Measurements from ENCODE around the gene KLHDC7B.
A peak's percentile ranks its signal among the peaks of the same experiment; 100 is the strongest.

Gene KLHDC7B

DNA sequence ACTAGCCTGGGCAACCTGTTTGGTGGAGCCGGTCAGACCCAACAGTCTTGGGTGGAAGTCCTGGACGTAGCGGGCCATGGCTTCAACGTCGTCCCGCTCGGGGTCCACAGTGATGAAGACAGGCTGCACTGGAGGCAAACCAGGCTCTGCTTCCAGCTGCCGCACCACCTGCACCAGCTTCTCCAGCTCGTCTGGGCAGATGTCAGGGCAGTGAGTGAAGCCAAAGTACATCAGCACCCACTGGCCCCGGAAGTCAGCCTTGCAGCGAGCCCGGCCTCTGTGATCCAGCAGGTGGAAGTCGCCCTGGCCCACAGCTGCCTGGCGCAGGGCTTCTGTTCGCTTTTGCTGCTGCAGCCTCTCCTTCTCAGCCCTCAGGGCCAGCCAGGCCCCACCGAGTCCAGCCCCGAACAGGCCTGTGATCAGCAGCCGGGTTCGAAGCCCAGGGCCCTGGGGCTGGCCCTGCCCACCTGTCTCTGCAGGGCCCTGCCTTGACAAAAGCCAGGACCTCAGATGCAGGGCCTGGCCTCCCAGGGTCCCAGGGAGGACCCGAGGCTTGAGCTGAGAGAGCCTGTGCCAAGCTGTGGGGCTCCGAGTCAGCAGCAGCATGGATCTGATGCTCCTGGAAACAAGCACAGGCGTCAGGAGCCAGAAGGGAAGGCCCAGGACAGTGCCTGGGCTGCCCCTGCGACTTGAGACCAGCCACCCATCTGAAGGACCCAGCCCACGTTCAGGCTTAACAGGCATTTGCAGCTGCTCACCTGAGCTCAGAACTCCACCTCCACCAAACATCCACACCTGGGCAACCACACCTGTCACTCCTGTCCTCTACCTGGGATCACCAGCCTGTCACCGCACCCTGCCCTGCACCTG, 21.7 kb upstream of the KLHDC7B start:
- H3K27ac ChIP-seq (ENCODE audit: low read depth, low read length) = no peak overlapping the region
- WGBS (ENCODE audit: extremely low coverage, insufficient coverage, low lambda C conversion rate) = no CpG with 5 or more reads among the region's 25 CpGs

DNA sequence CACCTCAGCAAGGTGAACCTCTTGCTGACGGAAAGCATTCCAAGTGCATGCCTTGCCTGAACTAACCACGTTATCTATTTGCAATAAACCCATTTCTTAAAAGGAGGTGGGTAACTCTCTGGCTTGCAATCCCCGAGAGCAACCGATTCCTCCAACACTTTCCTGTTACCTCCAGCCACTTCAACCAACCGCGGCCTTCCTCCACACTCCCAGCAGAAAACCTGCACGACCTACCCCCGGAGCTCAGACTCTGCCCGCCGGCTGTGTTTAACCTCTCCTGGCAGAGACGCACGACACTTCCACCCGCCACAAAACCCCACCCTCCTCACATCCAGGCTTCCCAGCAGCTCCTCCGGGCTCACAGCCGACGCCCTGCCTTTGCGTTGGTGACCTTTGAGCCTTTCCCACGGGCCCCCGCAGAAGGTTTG, 21.0 kb upstream of the KLHDC7B start:
- Histone ChIP-seq H4K8ac (ENCODE audit: low read depth, low read length) (no peak overlapping the region), H3K4me1 (ENCODE audit: control insufficient read depth, low read depth, low read length) (peaks cover 2% of the 10 kb centered on the region), H3K18ac (ENCODE audit: low read length) (peak overlapping the region; percentile 11), H3K56ac (ENCODE audit: low read length) (peak overlapping the region; percentile 96), H3K4me2 (ENCODE audit: low read length) (peak overlapping the region; percentile 74), H4K5ac (ENCODE audit: low read length) (no peak overlapping the region), H3K9ac (ENCODE audit: low read length) (peak overlapping the region; percentile 98), H3K27me3 (ENCODE audit: insufficient read depth, low read length, poor library complexity) (peaks cover 9% of the 10 kb centered on the region), H3K4me3 (ENCODE audit: low read length) (peak overlapping the region; percentile 85), H3K36me3 (ENCODE audit: control insufficient read depth, insufficient read depth, low read length) (no peaks in the 10 kb centered on the region), H3K27ac (ENCODE audit: low read depth, low read length) (no peak overlapping the region), H2AK5ac (ENCODE audit: low read length) (no peak overlapping the region), H2BK120ac (ENCODE audit: low read depth, low read length) (no peak overlapping the region), H3K23ac (ENCODE audit: low read length) (no peak overlapping the region), H3K4ac (ENCODE audit: low read depth, low read length) (no peak overlapping the region), H2BK15ac (replicated peaks; ENCODE audit: low read depth) (no peak overlapping the region), H3K79me1 (ENCODE audit: low read length) (no peaks in the 10 kb centered on the region), H3K79me2 (ENCODE audit: control insufficient read depth, insufficient read depth, low read length) (no peaks in the 10 kb centered on the region), H2BK5ac (ENCODE audit: low read length) (no peak overlapping the region)
- DNase-seq = no peak
- no CpG with 5 or more reads among the region's 19 CpGs for WGBS (ENCODE audit: extremely low coverage, insufficient coverage, low lambda C conversion rate)

More for the DNA sequence above, 21.7 kb upstream of the KLHDC7B start:
- Histone ChIP-seq H4K8ac (ENCODE audit: low read depth, low read length) (no peak overlapping the region), H2BK15ac (replicated peaks; ENCODE audit: low read depth) (no peak overlapping the region), H2BK120ac (ENCODE audit: low read depth, low read length) (no peak overlapping the region), H3K56ac (ENCODE audit: low read length) (peak overlapping the region; percentile 96), H3K36me3 (ENCODE audit: control insufficient read depth, insufficient read depth, low read length) (peaks cover 1% of the 10 kb centered on the region), H3K79me2 (ENCODE audit: control insufficient read depth, insufficient read depth, low read length) (no peaks in the 10 kb centered on the region), H3K23ac (ENCODE audit: low read length) (no peak overlapping the region), H3K9ac (ENCODE audit: low read length) (peak overlapping the region; percentile 98), H3K18ac (ENCODE audit: low read length) (no peak overlapping the region), H3K4me3 (ENCODE audit: low read length) (no peak overlapping the region), H3K79me1 (ENCODE audit: low read length) (no peaks in the 10 kb centered on the region), H2BK5ac (ENCODE audit: low read length) (no peak overlapping the region), H2AK5ac (ENCODE audit: low read length) (no peak overlapping the region), H3K27me3 (ENCODE audit: insufficient read depth, low read length, poor library complexity) (peaks cover 4% of the 10 kb centered on the region), H4K5ac (ENCODE audit: low read length) (no peak overlapping the region), H3K4ac (ENCODE audit: low read depth, low read length) (no peak overlapping the region), H3K4me2 (ENCODE audit: low read length) (peak overlapping the region; percentile 74), H3K4me1 (ENCODE audit: control insufficient read depth, low read depth, low read length) (peaks cover 2% of the 10 kb centered on the region)
- DNase-seq = no peak

DNA sequence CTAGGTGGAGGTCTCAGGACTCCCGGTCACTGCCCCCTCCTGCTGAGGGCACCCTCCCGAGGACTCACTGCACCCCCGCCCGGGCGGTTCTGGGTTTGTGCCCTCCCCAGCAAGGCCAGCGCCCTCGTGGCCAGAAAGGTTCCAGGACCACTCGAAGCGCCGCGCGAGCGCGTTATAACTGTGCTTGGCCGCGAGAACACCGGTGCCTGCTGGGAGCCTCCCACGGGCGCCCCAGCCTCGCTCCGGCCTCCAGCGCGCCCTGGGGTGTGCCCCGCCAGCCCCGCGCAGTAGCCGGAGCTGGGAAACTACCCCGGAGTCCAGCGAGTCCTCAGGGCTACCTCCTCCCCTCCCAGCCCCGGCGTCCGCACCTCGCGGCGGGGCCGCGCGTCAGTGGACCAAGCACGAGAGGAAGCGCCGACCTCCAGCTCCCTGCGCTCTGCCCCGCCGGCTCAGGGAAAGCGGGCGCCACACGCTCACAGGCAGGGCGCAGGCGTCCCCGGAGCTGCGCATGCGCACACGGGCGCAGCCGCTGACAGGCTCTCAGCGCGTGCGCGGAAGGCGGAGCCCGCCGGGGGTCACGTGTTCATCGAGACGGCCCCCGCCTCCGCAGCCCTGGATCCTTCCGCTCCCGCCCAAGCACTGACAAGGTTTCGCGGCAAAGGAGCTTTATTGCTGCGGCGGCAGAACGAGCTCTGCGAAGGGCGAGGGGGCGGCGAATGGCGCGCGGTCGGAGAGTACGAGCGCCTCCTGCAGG, 20.4 kb upstream of the KLHDC7B start, which contains the start of gene SCO2:
Gene SCO2, minus strand, starts transcription at position 495 of the 754 bp plus-strand sequence. CDS start 1,187 bp downstream, outside the sequence.
- Histone ChIP-seq H3K18ac (ENCODE audit: low read length) (peak within 1 kb of the TSS; percentile 44), H3K9ac (ENCODE audit: low read length) (peak within 1 kb of the TSS; percentile 98), H2BK5ac (ENCODE audit: low read length) (peak within 1 kb of the TSS; percentile 65), H3K27ac (ENCODE audit: low read depth, low read length) (peak within 1 kb of the TSS; percentile 81), H2AK5ac (ENCODE audit: low read length) (no peak within 1 kb of the TSS), H3K79me1 (ENCODE audit: low read length) (no peaks in the 10 kb centered on the region), H3K56ac (ENCODE audit: low read length) (peak within 1 kb of the TSS; percentile 96), H4K8ac (ENCODE audit: low read depth, low read length) (no peak within 1 kb of the TSS), H3K23ac (ENCODE audit: low read length) (no peak within 1 kb of the TSS), H3K4me2 (ENCODE audit: low read length) (peak within 1 kb of the TSS; percentile 74), H4K5ac (ENCODE audit: low read length) (no peak within 1 kb of the TSS), H2BK15ac (replicated peaks; ENCODE audit: low read depth) (no peak within 1 kb of the TSS), H3K36me3 (ENCODE audit: control insufficient read depth, insufficient read depth, low read length) (no peaks in the 10 kb centered on the region), H3K27me3 (ENCODE audit: insufficient read depth, low read length, poor library complexity) (peaks cover 14% of the 10 kb centered on the region), H3K4me1 (ENCODE audit: control insufficient read depth, low read depth, low read length) (peaks cover 2% of the 10 kb centered on the region), H3K4me3 (ENCODE audit: low read length) (peak within 1 kb of the TSS; percentile 85), H3K4ac (ENCODE audit: low read depth, low read length) (peak within 1 kb of the TSS; percentile 57), H2BK120ac (ENCODE audit: low read depth, low read length) (no peak within 1 kb of the TSS), H3K79me2 (ENCODE audit: control insufficient read depth, insufficient read depth, low read length) (no peaks in the 10 kb centered on the region)
- DNase-seq = peak; percentile 98
- WGBS (ENCODE audit: extremely low coverage, insufficient coverage, low lambda C conversion rate) = no CpG with 5 or more reads among the region's 84 CpGs

DNA sequence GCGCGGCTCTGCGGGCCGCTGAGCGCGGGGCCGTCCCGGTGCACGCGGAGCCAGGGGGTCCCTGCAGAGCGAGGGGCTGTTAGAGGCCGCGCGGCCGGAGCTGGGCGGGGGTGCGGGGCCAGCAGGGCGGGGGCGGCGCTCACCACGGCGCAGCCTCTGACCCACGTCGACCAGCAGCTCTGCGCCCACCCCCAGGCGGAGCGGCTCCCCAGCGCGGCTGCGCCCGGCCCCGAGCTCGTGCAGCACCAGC, 19.9 kb upstream of the KLHDC7B start:
- peak overlapping the region; percentile 21 for H3K4ac ChIP-seq (ENCODE audit: low read depth, low read length)
- no peak overlapping the region for H3K23ac ChIP-seq (ENCODE audit: low read length)
- H3K18ac ChIP-seq (ENCODE audit: low read length) = peak overlapping the region; percentile 44

DNA sequence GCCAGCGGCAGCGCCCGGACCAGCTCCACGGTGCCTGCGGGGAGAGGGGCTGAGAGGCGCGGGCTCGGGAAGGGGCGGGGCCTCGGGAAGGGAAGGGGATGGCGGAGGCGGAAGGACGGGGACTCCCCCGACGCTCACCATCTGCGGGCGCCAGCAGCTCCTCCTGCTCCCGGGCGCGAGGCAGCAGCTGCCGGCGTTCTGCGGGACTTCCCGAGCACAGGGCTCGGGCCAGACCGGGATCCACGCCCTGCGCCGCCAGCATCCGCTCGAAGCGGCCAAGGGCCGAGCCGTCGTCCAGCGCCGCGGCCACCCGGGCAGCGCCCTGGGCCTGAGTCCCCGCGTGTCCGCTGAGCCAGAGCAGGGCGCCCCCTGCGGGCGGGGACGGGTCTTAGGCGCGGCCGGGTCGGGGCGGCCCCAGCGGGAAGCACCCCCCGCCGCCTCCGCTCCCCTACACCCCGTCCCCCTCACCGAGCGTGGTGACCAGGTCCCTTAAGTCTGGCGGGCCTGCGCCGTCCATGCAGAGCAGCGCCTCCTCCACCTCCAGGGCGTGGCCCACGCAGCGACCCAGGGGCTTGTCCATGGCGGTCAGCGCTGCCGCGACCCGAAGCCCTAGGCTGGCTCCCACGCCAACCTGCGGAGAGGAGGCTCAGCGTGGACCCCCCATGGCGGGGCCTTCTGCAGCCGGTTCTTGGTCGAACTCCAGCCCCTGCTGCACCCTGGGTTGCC, 19.4 kb upstream of the KLHDC7B start:
- H3K4me2 ChIP-seq (ENCODE audit: low read length) = peak overlapping the region; percentile 61
- peak; percentile 77 for DNase-seq
- no peak overlapping the region for H3K23ac ChIP-seq (ENCODE audit: low read length)
- peak overlapping the region; percentile 83 for H3K9ac ChIP-seq (ENCODE audit: low read length)
- no peak overlapping the region for H4K8ac ChIP-seq (ENCODE audit: low read depth, low read length)
- peak overlapping the region; percentile 94 for H3K56ac ChIP-seq (ENCODE audit: low read length)
- H4K5ac ChIP-seq (ENCODE audit: low read length) = no peak overlapping the region
- H3K4me1 ChIP-seq (ENCODE audit: control insufficient read depth, low read depth, low read length) = peaks cover 6% of the 10 kb centered on the region
- no peak overlapping the region for H2AK5ac ChIP-seq (ENCODE audit: low read length)
- peak overlapping the region; percentile 44 for H3K18ac ChIP-seq (ENCODE audit: low read length)
- peak overlapping the region; percentile 21 for H3K4ac ChIP-seq (ENCODE audit: low read depth, low read length)
- H3K79me1 ChIP-seq (ENCODE audit: low read length) = no peaks in the 10 kb centered on the region
- peak overlapping the region; percentile 81 for H3K27ac ChIP-seq (ENCODE audit: low read depth, low read length)
- H2BK15ac ChIP-seq (replicated peaks; ENCODE audit: low read depth) = no peak overlapping the region
- WGBS (ENCODE audit: extremely low coverage, insufficient coverage, low lambda C conversion rate) = no CpG with 5 or more reads among the region's 77 CpGs
- peaks cover 19% of the 10 kb centered on the region for H3K27me3 ChIP-seq (ENCODE audit: insufficient read depth, low read length, poor library complexity)
- H3K36me3 ChIP-seq (ENCODE audit: control insufficient read depth, insufficient read depth, low read length) = no peaks in the 10 kb centered on the region
- no peaks in the 10 kb centered on the region for H3K79me2 ChIP-seq (ENCODE audit: control insufficient read depth, insufficient read depth, low read length)
- peak overlapping the region; percentile 30 for H3K4me3 ChIP-seq (ENCODE audit: low read length)
- no peak overlapping the region for H2BK5ac ChIP-seq (ENCODE audit: low read length)
- no peak overlapping the region for H2BK120ac ChIP-seq (ENCODE audit: low read depth, low read length)

More for the DNA sequence above, 19.9 kb upstream of the KLHDC7B start:
- Histone ChIP-seq H3K79me2 (ENCODE audit: control insufficient read depth, insufficient read depth, low read length) (no peaks in the 10 kb centered on the region), H3K36me3 (ENCODE audit: control insufficient read depth, insufficient read depth, low read length) (no peaks in the 10 kb centered on the region), H2BK120ac (ENCODE audit: low read depth, low read length) (no peak overlapping the region), H3K56ac (ENCODE audit: low read length) (peak overlapping the region; percentile 94), H4K5ac (ENCODE audit: low read length) (no peak overlapping the region), H3K79me1 (ENCODE audit: low read length) (no peaks in the 10 kb centered on the region), H3K4me3 (ENCODE audit: low read length) (peak overlapping the region; percentile 36), H4K8ac (ENCODE audit: low read depth, low read length) (no peak overlapping the region), H2BK5ac (ENCODE audit: low read length) (no peak overlapping the region), H2AK5ac (ENCODE audit: low read length) (no peak overlapping the region), H3K4me2 (ENCODE audit: low read length) (peak overlapping the region; percentile 61), H3K27ac (ENCODE audit: low read depth, low read length) (peak overlapping the region; percentile 81), H3K4me1 (ENCODE audit: control insufficient read depth, low read depth, low read length) (peaks cover 2% of the 10 kb centered on the region), H3K27me3 (ENCODE audit: insufficient read depth, low read length, poor library complexity) (peaks cover 15% of the 10 kb centered on the region), H2BK15ac (replicated peaks; ENCODE audit: low read depth) (no peak overlapping the region), H3K9ac (ENCODE audit: low read length) (peak overlapping the region; percentile 83)
- no CpG with 5 or more reads among the region's 33 CpGs for WGBS (ENCODE audit: extremely low coverage, insufficient coverage, low lambda C conversion rate)
- no peak for DNase-seq
